RCC 7860 (cell line): ENCODE measurements around the gene TCF12.
A peak's percentile ranks its signal among the peaks of the same experiment; 100 is the strongest.

Source experiments
- DNase-seq: peaks from one replicate; pipeline ENCODE4 v3.0.0-alpha.2; 2015; ENCODE audit warnings: low spot score
- FAIRE-seq: peaks from 2 replicates; lab custom pipeline; 2012; peaks lifted over from hg19 to GRCh38; lab: Jason Lieb, UNC

Gene TCF12

GRCh38 chr15:57284535-57284934, 366.1 kb downstream of the TCF12 start:
- FAIRE-seq (no peak), DNase-seq (no peak)

GRCh38 chr15:57285386-57285785, 366.9 kb downstream of the TCF12 start:
- FAIRE-seq, result no peak
- no peak for DNase-seq

GRCh38 chr15:57286446-57287122, 368.1 kb downstream of the TCF12 start:
- no peak for FAIRE-seq

GRCh38 chr15:57287123-57287521, 368.7 kb downstream of the TCF12 start:
- no peak for DNase-seq
- FAIRE-seq, result no peak

More at GRCh38 chr15:57286446-57287122, 368.1 kb downstream of the TCF12 start:
- DNase-seq, result no peak

- FAIRE-seq, result no peak
- no peak for DNase-seq
Measured at GRCh38 chr15:57288926-57289580, 370.6 kb downstream of the TCF12 start.

GRCh38 chr15:57290187-57290586, 371.7 kb downstream of the TCF12 start:
- DNase-seq (no peak), FAIRE-seq (no peak)

- DNase-seq (no peak), FAIRE-seq (no peak)
Measured at GRCh38 chr15:57290826-57291225, 372.4 kb downstream of the TCF12 start.

GRCh38 chr15:57296473-57297162, 378.2 kb downstream of the TCF12 start:
- FAIRE-seq, result no peak
- DNase-seq, result no peak

- DNase-seq (no peak), FAIRE-seq (no peak)
Measured at GRCh38 chr15:57297163-57297593, 378.7 kb downstream of the TCF12 start.

GRCh38 chr15:57297630-57298029, 379.2 kb downstream of the TCF12 start:
- DNase-seq, result no peak
- no peak for FAIRE-seq

- FAIRE-seq, result no peak
- DNase-seq, result no peak
Measured at GRCh38 chr15:57298204-57298603, 379.8 kb downstream of the TCF12 start.

GRCh38 chr15:57298843-57299550, 380.6 kb downstream of the TCF12 start:
- DNase-seq (no peak), FAIRE-seq (no peak)

- FAIRE-seq, result no peak
Measured at GRCh38 chr15:57301307-57301706, 382.9 kb downstream of the TCF12 start.

GRCh38 chr15:57302640-57303257, 384.3 kb downstream of the TCF12 start:
- FAIRE-seq (no peak), DNase-seq (no peak)

More at GRCh38 chr15:57301307-57301706, 382.9 kb downstream of the TCF12 start:
- no peak for DNase-seq

- DNase-seq (no peak), FAIRE-seq (no peak)
Measured at GRCh38 chr15:57305009-57305408, 386.6 kb downstream of the TCF12 start.

GRCh38 chr15:57306161-57306943, 387.9 kb downstream of the TCF12 start:
- FAIRE-seq, result no peak
- peak; percentile 36 for DNase-seq

- no peak for FAIRE-seq
- DNase-seq, result no peak
Measured at GRCh38 chr15:57306944-57307411, 388.5 kb downstream of the TCF12 start.

GRCh38 chr15:57307527-57308169, 389.2 kb downstream of the TCF12 start:
- FAIRE-seq, result no peak
- DNase-seq, result no peak

- DNase-seq (no peak), FAIRE-seq (no peak)
Measured at GRCh38 chr15:57308170-57308545, 389.7 kb downstream of the TCF12 start.
